Psoas muscle (tissue), 8 donors: ENCODE data around the gene LPCAT1. TPM values are rescaled to one million over a fixed set of nuclear protein-coding genes. Genes with fewer than 3 reads are reported as not detected.
A peak's percentile ranks its signal among the peaks of the same experiment; 100 is the strongest.

Experiments used
- ATAC-seq, 4 donors: fragments of 200-7000 bp; cut with Tn5 transposase; one replicate each; pipeline ENCODE4 v1.9.1; 2020; ENCODE audit warnings: moderate library complexity in 3 of 4, mild to moderate bottlenecking in 2 of 4
- DNase-seq, 2 donors: peaks; one replicate each; pipeline ENCODE4 v3.0.0-alpha.2; 2020
- H3K27ac ChIP-seq: fragments of 200-600 bp; one replicate; pipeline ENCODE4 v1.8.0; 2022
- H3K27me3 ChIP-seq, 3 donors: fragments of 200-600 bp in 1 of 3; one replicate each; pipeline versions ENCODE4 v1.6.1 to v1.8.0; 2013 to 2022; ENCODE audit warnings: low read length in 2 of 3, mild to moderate bottlenecking in 2 of 3, moderate library complexity in 1 of 3; ENCODE audit not compliant: insufficient read depth in 3 of 3
- H3K36me3 ChIP-seq, 2 donors: fragments of 200-600 bp in 1 of 2; one replicate each; pipeline versions ENCODE4 v1.6.1 to v1.8.0; 2013 to 2022; ENCODE audit warnings: low read depth in 1 of 2, mild to moderate bottlenecking in 1 of 2, moderate library complexity in 1 of 2; ENCODE audit not compliant: insufficient read depth in 1 of 2
- H3K4me1 ChIP-seq: fragments of 200-600 bp; one replicate; pipeline ENCODE4 v1.8.0; 2022
- H3K4me3 ChIP-seq: fragments of 200-600 bp; one replicate; pipeline ENCODE4 v1.8.0; 2022; ENCODE audit warnings: mild to moderate bottlenecking
- H3K9me3 ChIP-seq: fragments of 200-600 bp; one replicate; pipeline ENCODE4 v1.8.0; 2022
- CTCF ChIP-seq: fragments of 200-600 bp; IDR thresholded peaks from one replicate; pipeline ENCODE4 v1.8.0; 2022; ENCODE audit warnings: antibody characterized with exemption
- WGBS, 3 donors: extraction: QIAGEN DNeasy Blood & Tissue Kit; methylation state at CpG; one replicate each; pipeline versions ENCODE4 v1.1.6 to v1.1.7; 2013; 5-methylcytosine and 5-hydroxymethylcytosine counted together
- intact Hi-C, 2 donors: fragments of 100-400 bp; cut with DNase I; formaldehyde crosslinking; loops; one replicate each; pipeline versions ENCODE4 v1.11.0 to v1.14.2; 2022
- polyA plus RNA-seq, 3 donors: library from polyadenylated mRNA; stranded (reverse); fragments of 200-250 nt; gene quantifications; one replicate each; pipeline ENCODE4 v1.2.3, GENCODE V29; 2013
- total RNA-seq, 4 donors: library from RNA; stranded (reverse); fragmentation: NEBNext Ultra II Directional in 2 of 4; extraction: Animal tissue kit (Norgen Biotek cat#: 25700) in 2 of 4; gene quantifications; one replicate each; pipeline versions ENCODE4 v1.2.1 to v1.2.4, GENCODE V29; 2021 to 2023
- donor health status: healthy with polysubstance abuse.
- donor health status: DM: no; HTN: no; CAD: no; lungs with moderate emphysema.
- donor health status: Bipolar disorder and iron deficiency.
- donor health status: healthy.
- donor health status: DM: yes; HTN: yes; CAD: no.
- donor health status: DM: no; HTN: no; CAD: no.
- donor health status: DM: no; HTN: no; CAD: no.
- donor health status: DM: yes; HTN: yes; CAD: no.

LPCAT1 gene
- total and polyA plus RNA-seq, 7 donors = 2.4 to 6.2 (median 4.7) TPM

GRCh38 chr5:1421521-1422341, 102.0 kb downstream of the LPCAT1 start:
- ATAC-seq = no peak
- peak; percentile 11 to 37 for DNase-seq
- intact Hi-C loops = no loop called here

GRCh38 chr5:1420211-1421195, 103.3 kb downstream of the LPCAT1 start:
- H3K27ac ChIP-seq = no peak overlapping the region
- H3K4me3 ChIP-seq = no peak overlapping the region
- intact Hi-C loops = no loop called here
- ATAC-seq (no peak), DNase-seq (peak; percentile 3 to 11)
- 31 to 39% (median 33%) methylated on average over 23 of the region's 23 CpGs for WGBS, 3 donors
- H3K9me3 ChIP-seq = no peaks in the 10 kb centered on the region
- H3K27me3 ChIP-seq = peaks cover 0 to 15% (median 6%) of the 10 kb centered on the region in 3 donors
- H3K36me3 ChIP-seq = no peaks in the 10 kb centered on the region
- no peak for TF ChIP-seq CTCF
- H3K4me1 ChIP-seq = no peaks in the 10 kb centered on the region

More at GRCh38 chr5:1421521-1422341, 102.0 kb downstream of the LPCAT1 start:
- H3K4me1 ChIP-seq = no peaks in the 10 kb centered on the region
- no peak for TF ChIP-seq CTCF
- H3K36me3 ChIP-seq = no peaks in the 10 kb centered on the region
- no peak overlapping the region for H3K27ac ChIP-seq
- no peaks in the 10 kb centered on the region for H3K9me3 ChIP-seq
- H3K4me3 ChIP-seq = no peak overlapping the region
- WGBS, 3 donors = 84 to 89% (median 88%) methylated on average over 29 of the region's 29 CpGs
- peaks cover 0 to 15% (median 6%) of the 10 kb centered on the region in 3 donors for H3K27me3 ChIP-seq

- no peak for TF ChIP-seq CTCF
- Histone ChIP-seq H3K27ac (no peak overlapping the region), H3K4me3 (no peak overlapping the region), H3K9me3 (no peaks in the 10 kb centered on the region), H3K27me3 (peaks cover 0 to 20% (median 6%) of the 10 kb centered on the region in 3 donors), H3K4me1 (no peaks in the 10 kb centered on the region), H3K36me3 (no peaks in the 10 kb centered on the region)
- WGBS, 3 donors = 54 to 61% (median 56%) methylated on average over 11 of the region's 11 CpGs
- DNase-seq = peak; percentile 10 to 16
- intact Hi-C loops = no loop called here
- ATAC-seq = no peak
Measured at GRCh38 chr5:1419476-1420210, 104.1 kb downstream of the LPCAT1 start.

- H3K4me3 ChIP-seq = no peak overlapping the region
- no peak overlapping the region for H3K27ac ChIP-seq
- intact Hi-C loops = no loop called here
- peaks cover 0 to 25% (median 6%) of the 10 kb centered on the region in 3 donors for H3K27me3 ChIP-seq
- no peak for TF ChIP-seq CTCF
- ATAC-seq = no peak
- DNase-seq = no peak
- H3K36me3 ChIP-seq = no peaks in the 10 kb centered on the region
- no peaks in the 10 kb centered on the region for H3K4me1 ChIP-seq
- no peaks in the 10 kb centered on the region for H3K9me3 ChIP-seq
Measured at GRCh38 chr5:1418921-1419280, 104.9 kb downstream of the LPCAT1 start.
